H1 (cell line): ENCODE results near the gene IFNK. TPM values are rescaled to one million over a fixed set of nuclear protein-coding genes. Genes with fewer than 3 reads are reported as not detected.

Experiments
- CTCF ChIA-PET: fragments of 300-600 bp; sonication (Branson Sonifier 250); formaldehyde crosslinking; loops from one replicate; lab custom pipeline; 2021; ENCODE audit not compliant: partially characterized antibody; lab: Charles Lee
- POLR2A ChIA-PET: fragments of 300-600 bp; sonication (Branson Sonifier 250); formaldehyde crosslinking; loops from one replicate; lab custom pipeline; 2021; ENCODE audit warnings: inconsistent platforms; ENCODE audit not compliant: partially characterized antibody; lab: Charles Lee
- DNase-seq, 2 experiments: peaks; one replicate each; pipeline versions ENCODE4 v3.0.0 to v3.0.0-alpha.2; 2010 to 2022; ENCODE audit warnings: low spot score in 2 of 2, low read depth in 1 of 2, mixed read lengths in 1 of 2
- FAIRE-seq: peaks from 2 replicates; lab custom pipeline; 2011; peaks lifted over from hg19 to GRCh38; lab: Jason Lieb, UNC
- H2AFZ ChIP-seq: 2 replicates; pipeline ENCODE4 v1.8.1; 2012; ENCODE audit warnings: low read length, inconsistent platforms
- H2AK5ac ChIP-seq: 2 replicates; pipeline ENCODE4 v1.6.1; 2013; ENCODE audit warnings: low read depth, low read length
- H2BK120ac ChIP-seq: replicated peaks from 2 replicates; pipeline ENCODE3; 2013; ENCODE audit warnings: low read depth, low read length, inconsistent platforms
- H2BK12ac ChIP-seq: 2 replicates; pipeline ENCODE4 v1.6.1; 2013; ENCODE audit warnings: low read depth, low read length
- H2BK15ac ChIP-seq: 2 replicates; pipeline ENCODE4 v1.6.1; 2013; ENCODE audit warnings: low read length
- H2BK20ac ChIP-seq: 2 replicates; pipeline ENCODE4 v1.6.1; 2013; ENCODE audit warnings: low read length
- H2BK5ac ChIP-seq: 2 replicates; pipeline ENCODE4 v1.6.1; 2013; ENCODE audit warnings: low read depth, low read length
- H3K14ac ChIP-seq: 2 replicates; pipeline ENCODE4 v1.6.1; 2013; ENCODE audit warnings: inconsistent platforms; ENCODE audit not compliant: insufficient read length
- H3K18ac ChIP-seq: 2 replicates; pipeline ENCODE4 v1.6.1; 2013; ENCODE audit warnings: low read length; ENCODE audit errors: extremely low read depth
- H3K23ac ChIP-seq: 2 replicates; pipeline ENCODE4 v1.6.1; 2013; ENCODE audit warnings: inconsistent platforms; ENCODE audit not compliant: insufficient read length
- H3K23me2 ChIP-seq: 2 replicates; pipeline ENCODE4 v1.6.1; 2013; ENCODE audit warnings: low read depth, low read length
- H3K27ac ChIP-seq: 2 replicates; pipeline ENCODE4 v1.6.1; 2011; ENCODE audit warnings: low read depth, low read length, inconsistent platforms
- H3K27me3 ChIP-seq, 4 experiments: replicated peaks in 1 of 4; 1 replicate in 1 of 4; 2 replicates in 3 of 4; pipeline versions ENCODE4 v1.6.1 to v1.8.1; 2011 to 2013; ENCODE audit warnings: low read length in 3 of 4, mild to moderate bottlenecking in 3 of 4, inconsistent platforms in 2 of 4, mixed read lengths in 2 of 4, moderate library complexity in 1 of 4; ENCODE audit not compliant: control insufficient read depth in 3 of 4, insufficient read depth in 3 of 4; ENCODE audit errors: extremely low read depth in 1 of 4
- H3K36me3 ChIP-seq, 4 experiments: 2 replicates each; pipeline versions ENCODE4 v1.6.1 to v1.8.1; 2011 to 2013; ENCODE audit warnings: mild to moderate bottlenecking in 4 of 4, low read length in 3 of 4, moderate library complexity in 2 of 4, control low read depth in 1 of 4, inconsistent platforms in 1 of 4; ENCODE audit not compliant: insufficient read depth in 4 of 4, control insufficient read depth in 2 of 4
- H3K4ac ChIP-seq: replicated peaks from 2 replicates; pipeline ENCODE3; 2013; ENCODE audit warnings: low read length, low read depth, mixed read lengths, inconsistent platforms; ENCODE audit not compliant: insufficient read length
- H3K4me1 ChIP-seq, 4 experiments: replicated peaks in 1 of 4; 1 replicate in 1 of 4; 2 replicates in 3 of 4; pipeline versions ENCODE4 v1.6.1 to v1.8.1; 2011 to 2013; ENCODE audit warnings: low read length in 3 of 4, inconsistent platforms in 2 of 4, mixed read lengths in 1 of 4; ENCODE audit not compliant: insufficient read depth in 4 of 4, control insufficient read depth in 3 of 4
- H3K4me2 ChIP-seq, 2 experiments: 2 replicates each; pipeline versions ENCODE4 v1.6.1 to v1.8.1; 2011 to 2013; ENCODE audit warnings: low read depth in 2 of 2, low read length in 2 of 2, control low read depth in 1 of 2, inconsistent platforms in 1 of 2, mild to moderate bottlenecking in 1 of 2; ENCODE audit not compliant: insufficient read depth in 1 of 2
- H3K4me3 ChIP-seq, 4 experiments: fragments of 200-600, 300-600 bp in 1 of 4; sonication (generic), shearing (Covaris generic), sonication (Bioruptor Twin) in 1 of 4; 2 replicates each; pipeline versions ENCODE4 v1.5.1 to v1.8.1; 2011 to 2016; ENCODE audit warnings: low read length in 4 of 4, low read depth in 3 of 4, control low read depth in 2 of 4, inconsistent platforms in 2 of 4, mild to moderate bottlenecking in 2 of 4, mixed read lengths in 1 of 4, moderate library complexity in 1 of 4; ENCODE audit not compliant: insufficient read depth in 2 of 4; ENCODE audit errors: extremely low read depth in 1 of 4
- H3K56ac ChIP-seq: replicated peaks from 2 replicates; pipeline ENCODE3; 2013; ENCODE audit warnings: low read depth, mild to moderate bottlenecking, mixed read lengths, low read length, inconsistent platforms; ENCODE audit not compliant: insufficient read length
- H3K79me1 ChIP-seq: 2 replicates; pipeline ENCODE4 v1.6.1; 2013; ENCODE audit warnings: low read depth, low read length, control low read depth
- H3K79me2 ChIP-seq, 2 experiments: 2 replicates each; pipeline versions ENCODE4 v1.6.1 to v1.8.1; 2012 to 2013; ENCODE audit warnings: low read length in 2 of 2, mild to moderate bottlenecking in 2 of 2, inconsistent platforms in 1 of 2; ENCODE audit not compliant: insufficient read depth in 2 of 2, control insufficient read depth in 1 of 2
- H3K9ac ChIP-seq, 4 experiments: replicated peaks in 1 of 4; 1 replicate in 1 of 4; 2 replicates in 3 of 4; pipeline versions ENCODE4 v1.6.1 to v1.8.1; 2011 to 2013; ENCODE audit warnings: low read depth in 3 of 4, low read length in 3 of 4, control low read depth in 2 of 4, mild to moderate bottlenecking in 2 of 4, moderate library complexity in 2 of 4, inconsistent platforms in 1 of 4; ENCODE audit errors: extremely low read depth in 1 of 4
- H3K9me3 ChIP-seq, 2 experiments: 2 replicates each; pipeline versions ENCODE4 v1.6.1 to v1.8.1; 2012 to 2013; ENCODE audit warnings: mild to moderate bottlenecking in 2 of 2, moderate library complexity in 2 of 2, control low read depth in 1 of 2, inconsistent platforms in 1 of 2, low read depth in 1 of 2, low read length in 1 of 2, mixed read lengths in 1 of 2; ENCODE audit not compliant: insufficient read depth in 2 of 2
- H4K20me1 ChIP-seq, 2 experiments: replicated peaks in 1 of 2; 2 replicates each; pipeline versions ENCODE3 to v1.8.1; 2011 to 2013; ENCODE audit warnings: inconsistent platforms in 2 of 2, low read length in 2 of 2, mild to moderate bottlenecking in 1 of 2; ENCODE audit not compliant: insufficient read depth in 2 of 2, control insufficient read depth in 1 of 2
- H4K5ac ChIP-seq: 2 replicates; pipeline ENCODE4 v1.6.1; 2013; ENCODE audit warnings: low read length, low read depth, mixed read lengths, inconsistent platforms; ENCODE audit not compliant: insufficient read length
- H4K8ac ChIP-seq: 2 replicates; pipeline ENCODE4 v1.8.0; 2013; ENCODE audit warnings: mild to moderate bottlenecking, moderate library complexity, low read length, inconsistent platforms; ENCODE audit not compliant: insufficient read depth; ENCODE audit errors: extremely low read depth
- H4K91ac ChIP-seq: replicated peaks from 2 replicates; pipeline ENCODE3; 2013; ENCODE audit warnings: low read length, mixed read lengths, inconsistent platforms; ENCODE audit not compliant: insufficient read length
- CBX5 ChIP-seq: fragments of 300-800, 300-1000 bp; sonication (generic); IDR thresholded peaks from 2 replicates; pipeline ENCODE4 v1.7.1; 2016; ENCODE audit warnings: antibody characterized with exemption, low read length, low read depth
- CTBP2 ChIP-seq: IDR thresholded peaks from 2 replicates; pipeline ENCODE4 v1.7.0; 2011; ENCODE audit warnings: borderline replicate concordance, mild to moderate bottlenecking, moderate library complexity, mixed read lengths, low read length; ENCODE audit not compliant: insufficient read depth, insufficient read length
- NANOG ChIP-seq: IDR thresholded peaks from 2 replicates; pipeline ENCODE4 v1.6.1; 2011; ENCODE audit warnings: low read length, low read depth, mild to moderate bottlenecking, inconsistent platforms; ENCODE audit not compliant: insufficient read depth, poor library complexity, severe bottlenecking
- SIRT6 ChIP-seq: IDR thresholded peaks from one replicate; pipeline ENCODE4 v1.7.1; 2012; ENCODE audit warnings: low read length, inconsistent platforms
- WGBS, 2 experiments: shearing (Covaris generic) in 1 of 2; methylation state at CpG; one replicate each; pipeline versions ENCODE4 v1.1.6 to v1.1.7; 2013 to 2015; ENCODE audit warnings: low lambda C conversion rate in 2 of 2, mixed read lengths in 2 of 2, inconsistent platforms in 1 of 2, low coverage in 1 of 2, missing lambda C conversion rate in 1 of 2; ENCODE audit not compliant: insufficient replicate concordance in 2 of 2, insufficient coverage in 1 of 2, insufficient read length in 1 of 2; ENCODE audit errors: extremely low coverage in 1 of 2, missing lambda C conversion rate in 1 of 2; 5-methylcytosine and 5-hydroxymethylcytosine counted together
- polyA plus RNA-seq, 7 experiments: library from polyadenylated mRNA; depleted of rRNA in 3 of 7; stranded (reverse) in 5 of 7; unstranded in 2 of 7; fragments of >200 nt in 5 of 7; fragments of 200-250 nt in 2 of 7; gene quantifications; 1 replicate in 5 of 7; 2 replicates in 1 of 7; 4 replicates in 1 of 7; pipeline versions ENCODE4 v1.2.1 to v1.2.3, GENCODE V29; 2011 to 2013; ENCODE audit warnings: missing spikeins in 2 of 7, mixed read lengths in 2 of 7
- total RNA-seq: library from RNA; stranded (reverse); fragmentation: NEBNext Ultra II Directional; extraction: Animal tissue kit (Norgen Biotek cat#: 25700); gene quantifications from 2 replicates; pipeline ENCODE4 v1.2.1, GENCODE V29; 2021

IFNK gene
- total and polyA plus RNA-seq, 2 of the 8 experiments (the other 6 are each of a cell fraction or from before 2014, with no cell fraction given), result not detected

GRCh38 chr9:27518006-27518405, 6.1 kb upstream of the IFNK start:
- H3K27ac ChIP-seq, result no peak overlapping the region
- no peak overlapping the region for H4K91ac ChIP-seq
- DNase-seq (no peak), FAIRE-seq (no peak)
- H2AK5ac ChIP-seq, result no peak overlapping the region
- no peak overlapping the region for H2BK120ac ChIP-seq
- H3K23ac ChIP-seq, result no peak overlapping the region
- no peak overlapping the region for H3K18ac ChIP-seq
- H3K4me2 ChIP-seq, result no peak overlapping the region
- no peaks in the 10 kb centered on the region for H4K20me1 ChIP-seq
- H3K4me3 ChIP-seq, result no peak overlapping the region
- H3K4ac ChIP-seq, result no peak overlapping the region
- H3K56ac ChIP-seq, result no peak overlapping the region
- CTCF ChIA-PET, result no interaction called here
- no peak overlapping the region for H4K5ac ChIP-seq
- POLR2A ChIA-PET, result no interaction called here
- H3K79me2 ChIP-seq, result peaks cover 0 to 38% of the 10 kb centered on the region in 2 experiments; a peak in 3 of 4 replicates
- no peak overlapping the region for H3K14ac ChIP-seq
- TF ChIP-seq CBX5 (no peak), NANOG (no peak), SIRT6 (no peak), CTBP2 (no peak)
- H3K36me3 ChIP-seq, result no peaks in the 10 kb centered on the region
- no peak overlapping the region for H2BK20ac ChIP-seq
- no peak overlapping the region for H4K8ac ChIP-seq
- no peak overlapping the region for H2BK15ac ChIP-seq
- peaks cover 2% of the 10 kb centered on the region; the same call in 1 of the 2 replicates for H3K79me1 ChIP-seq
- 96% methylated on average over 2 of the region's 2 CpGs; no CpG with 5 or more reads in 1 of the 2 experiments for WGBS, 2 experiments
- H3K27me3 ChIP-seq, result no peaks in the 10 kb centered on the region
- no peak overlapping the region for H3K9ac ChIP-seq
- no peaks in the 10 kb centered on the region for H3K23me2 ChIP-seq
- H3K4me1 ChIP-seq, result no peaks in the 10 kb centered on the region
- H2AFZ ChIP-seq, result no peak overlapping the region
- H2BK5ac ChIP-seq, result no peak overlapping the region
- no peaks in the 10 kb centered on the region for H3K9me3 ChIP-seq
- H2BK12ac ChIP-seq, result no peak overlapping the region
